H1 (cell line): Measurements from ENCODE around the gene APLP1. TPM values are rescaled to one million over a fixed set of nuclear protein-coding genes. Genes with fewer than 3 reads are reported as not detected.

Experiments
- TCF12 ChIP-seq: IDR thresholded peaks from 2 replicates; pipeline ENCODE4 v1.6.1; 2011; ENCODE audit warnings: low read depth, mild to moderate bottlenecking, low read length
- polyA plus RNA-seq, 7 experiments: library from polyadenylated mRNA; depleted of rRNA in 3 of 7; stranded (reverse) in 5 of 7; unstranded in 2 of 7; fragments of >200 nt in 5 of 7; fragments of 200-250 nt in 2 of 7; gene quantifications; 1 replicate in 5 of 7; 2 replicates in 1 of 7; 4 replicates in 1 of 7; pipeline versions ENCODE4 v1.2.1 to v1.2.3, GENCODE V29; 2011 to 2013; ENCODE audit warnings: missing spikeins in 2 of 7, mixed read lengths in 2 of 7
- total RNA-seq: library from RNA; stranded (reverse); fragmentation: NEBNext Ultra II Directional; extraction: Animal tissue kit (Norgen Biotek cat#: 25700); gene quantifications from 2 replicates; pipeline ENCODE4 v1.2.1, GENCODE V29; 2021

The APLP1 gene
- total and polyA plus RNA-seq, 2 of the 8 experiments (the other 6 are each of a cell fraction or from before 2014, with no cell fraction given): 19.9 to 22.0 TPM

- no peak for TF ChIP-seq TCF12
Observed at GRCh38 chr19:35901854-35902661, 33.7 kb downstream of the APLP1 start, which contains the start of gene HCST (continued).
